ENCODE measurements around the gene ADAMTS1. TPM values are rescaled to one million over a fixed set of nuclear protein-coding genes. Genes with fewer than 3 reads are reported as not detected.

ADAMTS1 gene
- total and polyA plus RNA-seq, 2 of the 4 experiments (the other 2 are of a cell fraction): 116 to 317 TPM

DNA sequence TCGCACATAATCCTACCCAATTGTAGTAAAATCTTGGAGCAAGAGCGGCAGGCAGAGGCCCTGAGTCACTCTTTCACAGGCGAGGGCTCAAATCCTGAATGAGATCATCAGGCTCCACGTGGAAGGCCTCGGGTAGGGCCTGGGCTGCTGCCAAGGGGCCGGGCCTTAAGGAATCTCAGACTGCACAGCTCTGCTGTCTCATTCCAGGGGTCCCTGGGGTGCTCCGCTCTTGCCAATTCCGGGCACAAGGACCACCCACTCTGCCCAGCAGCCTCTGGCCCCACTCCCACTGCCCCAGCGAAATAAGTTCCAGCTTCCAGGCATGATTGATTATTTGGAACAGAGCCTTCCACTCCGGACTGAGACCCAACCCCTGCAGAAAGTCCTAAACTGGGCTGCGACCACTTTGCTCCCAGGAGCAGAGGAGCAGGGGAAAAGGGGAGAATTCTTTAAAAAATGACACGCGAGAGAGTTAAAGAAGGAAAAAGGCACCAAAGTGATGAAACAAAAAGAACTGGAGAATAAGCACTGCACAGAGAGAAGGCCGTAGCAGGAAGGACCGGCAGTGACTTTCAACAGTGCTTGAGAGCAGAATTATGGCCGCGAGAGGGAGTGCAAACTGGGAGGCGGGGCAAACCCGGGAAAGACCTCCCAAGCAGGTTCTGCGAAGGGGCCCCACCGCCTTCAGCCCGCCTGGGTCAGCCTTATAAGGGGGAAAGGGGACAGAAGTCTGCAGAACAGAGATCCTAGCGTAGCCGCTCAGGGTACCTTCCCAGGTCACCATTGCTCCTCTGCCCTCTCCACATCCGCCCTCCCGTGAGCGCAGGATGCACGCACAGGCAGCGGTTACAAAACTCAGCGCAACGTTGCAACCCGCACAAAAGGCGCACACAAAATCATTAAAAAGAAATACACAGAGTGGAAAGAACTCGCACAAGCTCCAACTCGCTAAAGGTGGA is 2.0 kb downstream of the ADAMTS1 start:
- Histone ChIP-seq H3K4me2 (ENCODE audit: low read depth, low read length) (peak overlapping the region; percentile 90), H3K9me1 (ENCODE audit: insufficient read depth, low read length) (peaks cover 9% of the 10 kb centered on the region; the same call in 1 of the 2 replicates), H3K9me3 (ENCODE audit: control insufficient read depth, insufficient read depth, low read length) (no peaks in the 10 kb centered on the region), H3K36me3 (ENCODE audit: control insufficient read depth, insufficient read depth, low read length) (peaks cover 43% of the 10 kb centered on the region), H3K14ac (replicated peaks; ENCODE audit: low read depth, low read length) (peak overlapping the region; percentile 92), H2BK20ac (ENCODE audit: low read depth, low read length) (no peak overlapping the region), H2BK15ac (ENCODE audit: low read depth, low read length) (no peak overlapping the region), H3K27me3 (ENCODE audit: control insufficient read depth, insufficient read depth, low read length) (no peaks in the 10 kb centered on the region), H2AK5ac (ENCODE audit: low read depth, low read length) (peak overlapping the region; percentile 7; the same call in 1 of the 2 replicates), H2BK5ac (ENCODE audit: low read depth, low read length, poor library complexity, severe bottlenecking) (peak overlapping the region; percentile 41), H3K27ac (ENCODE audit: insufficient read depth, low read length) (peak overlapping the region; percentile 89), H3K4ac (ENCODE audit: low read depth, low read length) (peak overlapping the region; percentile 74), H4K5ac (ENCODE audit: low read depth, low read length) (no peak overlapping the region), H3K56ac (ENCODE audit: extremely low read depth, insufficient read depth, low read length) (peak overlapping the region; percentile 85), H4K20me1 (ENCODE audit: insufficient read depth, low read length) (peaks cover 66% of the 10 kb centered on the region), H3K23ac (ENCODE audit: low read depth, low read length) (peak overlapping the region; percentile 77), H2AFZ (replicated peaks; ENCODE audit: low read length, poor library complexity) (peak overlapping the region; percentile 89), H2AK9ac (replicated peaks; ENCODE audit: low read depth, low read length, poor library complexity) (peak overlapping the region; percentile 59), H3K9ac (ENCODE audit: low read depth, low read length) (peak overlapping the region; percentile 98), H2BK120ac (ENCODE audit: low read depth, low read length) (peak overlapping the region; percentile 29; the same call in 1 of the 2 replicates), H4K8ac (ENCODE audit: low read depth in 2 of 2, low read length in 2 of 2) (peak overlapping the region; percentile 29 to 41; a peak in 2 of 4 replicates), H3K79me1 (ENCODE audit: low read depth in 1 of 2, low read length in 2 of 2) (peaks cover 3 to 54% of the 10 kb centered on the region in 2 experiments), H3K18ac (ENCODE audit: low read depth, low read length) (peak overlapping the region; percentile 82), H4K91ac (ENCODE audit: insufficient read depth, low read depth, low read length) (peak overlapping the region; percentile 35; the same call in 1 of the 2 replicates), H3K4me3 (ENCODE audit: insufficient read depth, low read depth, low read length) (peak overlapping the region; percentile 97), H3K4me1 (ENCODE audit: control insufficient read depth, insufficient read depth, low read length) (peaks cover 6% of the 10 kb centered on the region)
- in situ Hi-C loops (cut with MboI; ENCODE audit: low sequenced_read_pairs) (loop anchor here (5.0 to 10.0 kb wide), 2 partner anchors 76 to 1952 kb away; no protein-coding TSS in a partner anchor), dilution Hi-C loops (cut with HindIII; ENCODE audit: low sequenced_read_pairs, unreplicated experiment) (no loop called here), intact Hi-C loops (cut with micrococcal nuclease) (loop anchor here (10.0 kb wide), 3 partner anchors 1582 to 1932 kb away; no protein-coding TSS in a partner anchor)
- WGBS, 2 experiments (ENCODE audit: extremely low coverage in 2 of 2, insufficient read length in 1 of 2): 2% methylated on average over 20 of the region's 35 CpGs; no CpG with 5 or more reads in 1 of the 2 experiments
- BruUV-seq (replicated peaks): no TSS peak
- ATAC-seq (ENCODE audit: low read depth) (peak; percentile 7), DNase-seq (peak; percentile 96)
- ChIA-PET CTCF (interaction anchor here (0.5 kb wide), 1 partner anchor 638 kb away, joined by 3 read pairs; no protein-coding TSS in a partner anchor), POLR2A (ENCODE audit: unreplicated experiment) (no interaction called here)
- TF ChIP-seq RAD21 (IDR thresholded peaks at IDR 0.05; ENCODE audit: low read length): 0 out of 2 replicates have a peak, but pooled peaks have one; percentile 11
- no peak; the same call in 1 of the 2 replicates for TF ChIP-seq CHD1 (IDR thresholded peaks at IDR 0.05; ENCODE audit: low read depth, low read length)
- TF ChIP-seq NFE2L2 (IDR thresholded peaks at IDR 0.05; ENCODE audit: low read depth, low read length): peak; percentile 34; the same call in 1 of the 2 replicates
- TF ChIP-seq MXI1 (IDR thresholded peaks at IDR 0.05; ENCODE audit: borderline replicate concordance, low read depth, low read length): peak; percentile 97
- peak; percentile 15; the same call in 1 of the 2 replicates for TF ChIP-seq MAFK (IDR thresholded peaks at IDR 0.05; ENCODE audit: low read depth, low read length)
- TF ChIP-seq MAZ (IDR thresholded peaks at IDR 0.05; ENCODE audit: borderline replicate concordance, low read depth, low read length): 0 out of 2 replicates have a peak, but pooled peaks have one; percentile 20
- no peak for TF ChIP-seq RCOR1 (IDR thresholded peaks at IDR 0.05; ENCODE audit: insufficient replicate concordance, low read length)
- peak; percentile 50; the same call in 1 of the 2 replicates for TF ChIP-seq POLR2A (IDR thresholded peaks at IDR 0.05; ENCODE audit: low read depth, low read length)
- TF ChIP-seq, protein P1, sequence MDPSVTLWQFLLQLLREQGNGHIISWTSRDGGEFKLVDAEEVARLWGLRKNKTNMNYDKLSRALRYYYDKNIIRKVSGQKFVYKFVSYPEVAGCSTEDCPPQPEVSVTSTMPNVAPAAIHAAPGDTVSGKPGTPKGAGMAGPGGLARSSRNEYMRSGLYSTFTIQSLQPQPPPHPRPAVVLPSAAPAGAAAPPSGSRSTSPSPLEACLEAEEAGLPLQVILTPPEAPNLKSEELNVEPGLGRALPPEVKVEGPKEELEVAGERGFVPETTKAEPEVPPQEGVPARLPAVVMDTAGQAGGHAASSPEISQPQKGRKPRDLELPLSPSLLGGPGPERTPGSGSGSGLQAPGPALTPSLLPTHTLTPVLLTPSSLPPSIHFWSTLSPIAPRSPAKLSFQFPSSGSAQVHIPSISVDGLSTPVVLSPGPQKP (IDR thresholded peaks at IDR 0.05; ENCODE audit: borderline replicate concordance, low read depth, low read length): no peak
- TF ChIP-seq BHLHE40 (IDR thresholded peaks at IDR 0.05; ENCODE audit: low read depth, low read length): no peak; the same call in 1 of the 2 replicates
- TF ChIP-seq CEBPB (IDR thresholded peaks at IDR 0.05; ENCODE audit: low read depth, low read length): no peak
- TF ChIP-seq, protein P2, sequence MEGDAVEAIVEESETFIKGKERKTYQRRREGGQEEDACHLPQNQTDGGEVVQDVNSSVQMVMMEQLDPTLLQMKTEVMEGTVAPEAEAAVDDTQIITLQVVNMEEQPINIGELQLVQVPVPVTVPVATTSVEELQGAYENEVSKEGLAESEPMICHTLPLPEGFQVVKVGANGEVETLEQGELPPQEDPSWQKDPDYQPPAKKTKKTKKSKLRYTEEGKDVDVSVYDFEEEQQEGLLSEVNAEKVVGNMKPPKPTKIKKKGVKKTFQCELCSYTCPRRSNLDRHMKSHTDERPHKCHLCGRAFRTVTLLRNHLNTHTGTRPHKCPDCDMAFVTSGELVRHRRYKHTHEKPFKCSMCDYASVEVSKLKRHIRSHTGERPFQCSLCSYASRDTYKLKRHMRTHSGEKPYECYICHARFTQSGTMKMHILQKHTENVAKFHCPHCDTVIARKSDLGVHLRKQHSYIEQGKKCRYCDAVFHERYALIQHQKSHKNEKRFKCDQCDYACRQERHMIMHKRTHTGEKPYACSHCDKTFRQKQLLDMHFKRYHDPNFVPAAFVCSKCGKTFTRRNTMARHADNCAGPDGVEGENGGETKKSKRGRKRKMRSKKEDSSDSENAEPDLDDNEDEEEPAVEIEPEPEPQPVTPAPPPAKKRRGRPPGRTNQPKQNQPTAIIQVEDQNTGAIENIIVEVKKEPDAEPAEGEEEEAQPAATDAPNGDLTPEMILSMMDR (conservative IDR thresholded peaks at IDR 0.05; ENCODE audit: low read depth, low read length): no peak
- TF ChIP-seq RFX5 (IDR thresholded peaks at IDR 0.05; ENCODE audit: low read depth, low read length): no peak
